Transverse colon (tissue), 4 donors: ENCODE data around the gene ARHGEF10L.

Source experiments
- POLR2A ChIP-seq: fragments of 450-650 bp; IDR thresholded peaks from one replicate; pipeline ENCODE4 v1.6.1; 2016; ENCODE audit warnings: antibody characterized with exemption, mild to moderate bottlenecking, moderate library complexity
- POLR2AphosphoS5 ChIP-seq, 3 donors: sonication (generic); formaldehyde crosslinking; IDR thresholded peaks; one replicate each; pipeline ENCODE4 v1.6.1; 2016; ENCODE audit warnings: antibody characterized with exemption in 3 of 3
- TF ChIP-seq, protein P1 (sequence below), 5 experiments: fragments of 200-600 bp in 3 of 5; fragments of 450-650 bp in 2 of 5; sonication (generic) in 3 of 5; IDR thresholded peaks; 1 replicate in 2 of 5; 2 replicates in 3 of 5; pipeline ENCODE4 v1.5.1; 2016 to 2017; ENCODE audit warnings: antibody characterized with exemption in 5 of 5, inconsistent platforms in 3 of 5, mild to moderate bottlenecking in 2 of 5, moderate library complexity in 1 of 5

DNA sequence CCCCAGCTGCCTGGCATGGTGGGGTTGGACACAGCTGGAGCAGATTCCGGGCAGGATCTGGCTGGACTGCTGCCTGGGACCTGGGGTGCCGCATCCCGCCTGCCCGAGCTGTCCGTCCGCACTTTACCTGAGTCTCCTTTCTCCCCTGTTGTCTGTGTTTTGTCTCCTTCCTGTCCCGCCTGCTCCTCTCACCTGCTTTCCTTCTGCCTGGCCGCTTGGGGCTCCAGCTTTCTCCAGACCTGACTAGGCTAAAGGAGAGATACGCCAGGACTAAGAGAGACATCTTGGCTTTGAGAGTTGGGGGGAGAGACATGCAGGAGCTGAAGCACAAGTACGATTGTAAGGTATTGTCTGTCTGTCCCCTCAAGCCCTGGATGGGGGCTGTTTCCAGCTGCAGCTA is 73.3 kb downstream of the ARHGEF10L start:
- TF ChIP-seq POLR2AphosphoS5 (IDR thresholded peaks at IDR 0.05): no peak
- TF ChIP-seq, protein P1, sequence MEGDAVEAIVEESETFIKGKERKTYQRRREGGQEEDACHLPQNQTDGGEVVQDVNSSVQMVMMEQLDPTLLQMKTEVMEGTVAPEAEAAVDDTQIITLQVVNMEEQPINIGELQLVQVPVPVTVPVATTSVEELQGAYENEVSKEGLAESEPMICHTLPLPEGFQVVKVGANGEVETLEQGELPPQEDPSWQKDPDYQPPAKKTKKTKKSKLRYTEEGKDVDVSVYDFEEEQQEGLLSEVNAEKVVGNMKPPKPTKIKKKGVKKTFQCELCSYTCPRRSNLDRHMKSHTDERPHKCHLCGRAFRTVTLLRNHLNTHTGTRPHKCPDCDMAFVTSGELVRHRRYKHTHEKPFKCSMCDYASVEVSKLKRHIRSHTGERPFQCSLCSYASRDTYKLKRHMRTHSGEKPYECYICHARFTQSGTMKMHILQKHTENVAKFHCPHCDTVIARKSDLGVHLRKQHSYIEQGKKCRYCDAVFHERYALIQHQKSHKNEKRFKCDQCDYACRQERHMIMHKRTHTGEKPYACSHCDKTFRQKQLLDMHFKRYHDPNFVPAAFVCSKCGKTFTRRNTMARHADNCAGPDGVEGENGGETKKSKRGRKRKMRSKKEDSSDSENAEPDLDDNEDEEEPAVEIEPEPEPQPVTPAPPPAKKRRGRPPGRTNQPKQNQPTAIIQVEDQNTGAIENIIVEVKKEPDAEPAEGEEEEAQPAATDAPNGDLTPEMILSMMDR (IDR thresholded peaks at IDR 0.05): no peak
- no peak for TF ChIP-seq POLR2A
